Peyer's patch (tissue), 4 donors: Measurements from ENCODE around the gene DACH1. TPM values are rescaled to one million over a fixed set of nuclear protein-coding genes. Genes with fewer than 3 reads are reported as not detected.
A peak's percentile ranks its signal among the peaks of the same experiment; 100 is the strongest.

Experiments used
- DNase-seq, 3 donors: peaks; one replicate each; pipeline ENCODE4 v3.0.0-alpha.2; 2017 to 2019
- H3K27ac ChIP-seq, 4 donors: fragments of 200-600 bp; sonication (generic); one replicate each; pipeline ENCODE4 v1.5.1; 2016 to 2019
- H3K27me3 ChIP-seq, 2 donors: fragments of 200-600 bp; sonication (generic); one replicate each; pipeline ENCODE4 v1.5.1; 2019
- H3K36me3 ChIP-seq, 3 donors: fragments of 200-600 bp; sonication (generic); one replicate each; pipeline ENCODE4 v1.5.1; 2016 to 2019
- H3K4me1 ChIP-seq, 4 donors: fragments of 200-600 bp; sonication (generic); one replicate each; pipeline ENCODE4 v1.5.1; 2016 to 2019
- H3K4me3 ChIP-seq, 4 donors: fragments of 200-600 bp; sonication (generic); 1 replicate in 3 of 4; 2 replicates in 1 of 4; pipeline ENCODE4 v1.5.1; 2016 to 2019; ENCODE audit warnings: mild to moderate bottlenecking in 1 of 4
- H3K9me3 ChIP-seq, 4 donors: fragments of 200-600 bp; sonication (generic); one replicate each; pipeline ENCODE4 v1.5.1; 2016 to 2019; ENCODE audit warnings: mild to moderate bottlenecking in 1 of 4
- CTCF ChIP-seq, 6 experiments: fragments of 450-650 bp in 4 of 6; fragments of 200-600 bp in 2 of 6; sonication (generic) in 1 of 6; IDR thresholded peaks; one replicate each; pipeline ENCODE4 v1.5.1; 2017 to 2019; ENCODE audit warnings: antibody characterized with exemption in 6 of 6, mild to moderate bottlenecking in 3 of 6, moderate library complexity in 1 of 6
- POLR2A ChIP-seq, 2 donors: fragments of 450-650 bp; IDR thresholded peaks; one replicate each; pipeline ENCODE4 v1.5.1; 2017; ENCODE audit warnings: antibody characterized with exemption in 2 of 2, mild to moderate bottlenecking in 2 of 2, moderate library complexity in 2 of 2
- total RNA-seq, 4 donors: library from RNA; depleted of rRNA; stranded (reverse); fragments of >200 nt; gene quantifications; one replicate each; pipeline ENCODE4 v1.1.0, GENCODE V29; 2016

DACH1 gene
- total RNA-seq, 4 donors from 2014 or later: 15.2 to 63.5 (median 24.4) TPM

- no peaks in the 10 kb centered on the region for H3K9me3 ChIP-seq
- no peak for DNase-seq
- TF ChIP-seq CTCF (IDR thresholded peaks at IDR 0.05): no peak
- TF ChIP-seq POLR2A (IDR thresholded peaks at IDR 0.05): no peak
Observed at GRCh38 chr13:71629167-71629566, 237.8 kb downstream of the DACH1 start.

DNA sequence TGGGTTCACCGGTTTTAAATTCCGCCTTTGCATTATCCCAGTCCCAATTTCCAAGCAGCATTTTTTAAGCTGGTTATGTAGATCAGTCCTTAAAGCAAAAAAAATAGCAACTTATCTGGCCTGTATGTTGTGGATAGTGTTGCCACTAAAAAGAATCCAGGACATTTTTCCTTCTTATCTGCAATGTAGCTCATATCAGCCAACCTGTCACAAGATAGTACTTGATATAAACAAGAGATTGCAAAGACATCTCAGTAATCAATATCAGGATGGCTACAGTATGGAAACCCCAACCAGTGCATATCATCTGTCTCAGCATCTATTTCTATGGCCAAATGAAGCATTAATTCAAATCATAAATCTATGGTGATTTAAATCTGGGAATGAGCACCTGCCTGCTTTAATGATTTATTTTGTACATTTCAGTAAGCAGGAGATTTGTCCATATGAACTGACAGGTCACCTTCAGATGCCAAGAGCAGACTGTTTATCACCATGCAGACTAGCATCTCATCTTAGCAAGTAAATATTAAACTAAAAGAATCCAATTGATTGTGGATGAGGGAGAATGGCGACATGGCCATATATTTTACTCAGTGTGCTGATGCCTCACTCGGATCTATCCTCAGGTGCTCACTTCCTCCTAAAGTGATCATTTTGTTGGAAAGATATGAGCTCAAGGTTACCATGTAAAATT is 240.4 kb downstream of the DACH1 start:
- no peak overlapping the region for H3K27ac ChIP-seq
- H3K9me3 ChIP-seq: no peaks in the 10 kb centered on the region
- no peak for DNase-seq
- H3K4me1 ChIP-seq: peaks cover 0 to 3% (median 0%) of the 10 kb centered on the region in 4 donors
- no peak overlapping the region for H3K4me3 ChIP-seq
- H3K36me3 ChIP-seq: no peaks in the 10 kb centered on the region
- no peaks in the 10 kb centered on the region for H3K27me3 ChIP-seq
- no peak for TF ChIP-seq POLR2A (IDR thresholded peaks at IDR 0.05)
- TF ChIP-seq CTCF (IDR thresholded peaks at IDR 0.05): no peak

More at GRCh38 chr13:71629167-71629566, 237.8 kb downstream of the DACH1 start:
- Histone ChIP-seq H3K36me3 (no peaks in the 10 kb centered on the region), H3K4me1 (peaks cover 0 to 5% (median 1%) of the 10 kb centered on the region in 4 donors), H3K27me3 (no peaks in the 10 kb centered on the region), H3K4me3 (no peak overlapping the region), H3K27ac (no peak overlapping the region)

DNA sequence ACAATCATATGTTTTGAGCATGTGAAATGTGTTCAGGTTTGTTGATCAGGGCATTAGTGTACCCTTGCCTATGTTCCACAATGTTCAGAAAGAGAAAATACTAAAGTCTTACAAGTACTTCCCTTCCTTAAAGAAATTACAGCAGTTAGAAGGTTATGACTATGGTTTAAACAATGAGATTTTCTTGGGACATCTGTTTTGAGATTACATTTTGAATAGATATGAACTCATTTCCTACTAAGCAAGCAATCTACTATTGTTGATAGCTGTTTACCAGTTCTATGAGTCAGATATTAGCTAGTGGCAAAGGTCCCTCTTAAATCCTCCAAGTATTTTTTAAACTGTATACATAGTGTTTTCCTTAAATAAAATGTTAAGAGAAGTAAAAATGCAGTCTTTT is 241.3 kb downstream of the DACH1 start:
- no peaks in the 10 kb centered on the region for H3K36me3 ChIP-seq
- no peaks in the 10 kb centered on the region for H3K9me3 ChIP-seq
- H3K27me3 ChIP-seq: no peaks in the 10 kb centered on the region
- peak overlapping the region in 1 of 4 donors; percentile 35 for H3K27ac ChIP-seq
- H3K4me3 ChIP-seq: no peak overlapping the region
- DNase-seq: no peak
- TF ChIP-seq POLR2A (IDR thresholded peaks at IDR 0.05) (no peak), CTCF (IDR thresholded peaks at IDR 0.05) (no peak)
- peaks cover 0 to 3% (median 0%) of the 10 kb centered on the region in 4 donors for H3K4me1 ChIP-seq

GRCh38 chr13:71624653-71625600 is 242.1 kb downstream of the DACH1 start:
- H3K4me1 ChIP-seq: peaks cover 0 to 3% (median 0%) of the 10 kb centered on the region in 4 donors
- no peak for DNase-seq
- no peaks in the 10 kb centered on the region for H3K36me3 ChIP-seq
- H3K27me3 ChIP-seq: no peaks in the 10 kb centered on the region
- H3K9me3 ChIP-seq: no peaks in the 10 kb centered on the region
- TF ChIP-seq POLR2A (IDR thresholded peaks at IDR 0.05) (no peak), CTCF (IDR thresholded peaks at IDR 0.05) (no peak)
- no peak overlapping the region for H3K4me3 ChIP-seq
- peak overlapping the region in 1 of 4 donors; percentile 35 for H3K27ac ChIP-seq

DNA sequence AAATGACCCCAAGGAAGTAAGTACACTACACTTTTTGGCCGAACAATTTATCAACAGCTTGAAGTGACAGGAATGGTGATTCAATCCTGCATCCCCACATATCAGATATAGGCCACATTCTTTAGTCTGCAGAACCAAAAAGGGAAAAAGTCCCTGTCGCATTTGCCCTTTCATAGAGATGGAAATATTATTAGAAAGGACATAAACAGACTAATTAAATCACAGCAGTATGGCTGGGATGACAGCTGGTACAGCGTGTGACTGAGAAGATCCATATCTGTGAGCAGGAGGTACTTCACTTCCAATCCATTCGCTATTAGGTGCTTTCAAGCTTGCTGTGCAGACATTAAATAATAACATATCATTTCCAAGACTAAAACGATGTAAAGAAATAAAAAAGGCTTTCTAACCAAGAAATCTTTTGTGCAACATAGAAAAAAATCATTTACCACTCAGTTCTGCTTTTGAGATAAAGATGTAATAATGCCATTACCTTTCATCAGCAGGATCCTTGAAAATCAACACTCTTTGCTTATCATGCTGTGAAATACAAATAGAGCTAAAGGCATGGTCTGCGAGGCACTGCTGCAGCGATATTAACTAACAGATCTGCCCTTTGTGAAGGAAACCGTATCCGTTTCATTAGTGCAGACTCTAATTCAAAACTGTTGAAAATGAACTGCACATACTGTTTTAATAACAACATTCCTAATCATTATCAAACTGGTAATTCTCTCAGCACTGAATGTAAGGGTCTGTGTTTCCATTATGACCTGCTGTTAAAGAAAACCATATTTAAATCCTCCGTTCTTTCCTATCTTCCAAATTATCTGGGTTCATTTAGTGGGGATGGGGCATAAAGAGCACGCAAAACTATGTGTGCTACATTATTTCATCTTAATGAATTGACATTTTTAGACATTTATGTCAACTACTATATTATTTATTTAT is 245.6 kb downstream of the DACH1 start:
- no peak for DNase-seq
- Histone ChIP-seq H3K36me3 (no peaks in the 10 kb centered on the region), H3K9me3 (no peaks in the 10 kb centered on the region), H3K4me1 (peaks cover 0 to 3% (median 1%) of the 10 kb centered on the region in 4 donors), H3K27ac (no peak overlapping the region), H3K4me3 (no peak overlapping the region), H3K27me3 (no peaks in the 10 kb centered on the region)
- TF ChIP-seq CTCF (IDR thresholded peaks at IDR 0.05) (no peak), POLR2A (IDR thresholded peaks at IDR 0.05) (no peak)
